ENCODE results near the gene NPSR1. TPM values are rescaled to one million over a fixed set of nuclear protein-coding genes. Genes with fewer than 3 reads are reported as not detected.

The NPSR1 gene
- total RNA-seq, 1 donor from 2014 or later, result not detected

- Mint-ChIP-seq H3K9me3 (no peaks in the 10 kb centered on the region), H3K27ac (no peak overlapping the region), H3K36me3 (no peaks in the 10 kb centered on the region), H3K27me3 (no peaks in the 10 kb centered on the region), H3K4me1 (ENCODE audit: unreplicated experiment) (peaks cover 11% of the 10 kb centered on the region), H3K4me3 (no peak overlapping the region)
- no peak for DNase-seq (ENCODE audit: extremely low spot score, unreplicated experiment)
- no peak for TF ChIP-seq CTCF (conservative IDR thresholded peaks at IDR 0.05)
These were observed 92.6 kb downstream of the NPSR1 start for GRCh38 chr7:34750636-34751035.

GRCh38 chr7:34751725-34752643, 94.0 kb downstream of the NPSR1 start:
- H3K4me3 Mint-ChIP-seq, result peak overlapping the region; percentile 26
- H3K36me3 Mint-ChIP-seq, result no peaks in the 10 kb centered on the region
- H3K4me1 Mint-ChIP-seq (ENCODE audit: unreplicated experiment), result peaks cover 17% of the 10 kb centered on the region
- H3K27ac Mint-ChIP-seq, result no peak overlapping the region
- no peak for TF ChIP-seq CTCF (conservative IDR thresholded peaks at IDR 0.05)
- no peaks in the 10 kb centered on the region for H3K9me3 Mint-ChIP-seq
- H3K27me3 Mint-ChIP-seq, result no peaks in the 10 kb centered on the region
- DNase-seq (ENCODE audit: extremely low spot score, unreplicated experiment), result no peak

- Mint-ChIP-seq H3K9me3 (no peaks in the 10 kb centered on the region), H3K4me3 (no peak overlapping the region), H3K4me1 (ENCODE audit: unreplicated experiment) (peaks cover 17% of the 10 kb centered on the region), H3K36me3 (no peaks in the 10 kb centered on the region), H3K27me3 (no peaks in the 10 kb centered on the region), H3K27ac (peak overlapping the region; percentile 39)
- no peak for DNase-seq (ENCODE audit: extremely low spot score, unreplicated experiment)
- no peak for TF ChIP-seq CTCF (conservative IDR thresholded peaks at IDR 0.05)
These were observed 94.9 kb downstream of the NPSR1 start for GRCh38 chr7:34752929-34753328.

- DNase-seq (ENCODE audit: extremely low spot score, unreplicated experiment), result no peak
- no peaks in the 10 kb centered on the region for H3K9me3 Mint-ChIP-seq
- H3K4me1 Mint-ChIP-seq (ENCODE audit: unreplicated experiment), result peaks cover 21% of the 10 kb centered on the region
- no peaks in the 10 kb centered on the region for H3K27me3 Mint-ChIP-seq
- no peak overlapping the region for H3K4me3 Mint-ChIP-seq
- no peaks in the 10 kb centered on the region for H3K36me3 Mint-ChIP-seq
- no peak for TF ChIP-seq CTCF (conservative IDR thresholded peaks at IDR 0.05)
- no peak overlapping the region for H3K27ac Mint-ChIP-seq
These were observed 97.0 kb downstream of the NPSR1 start for GRCh38 chr7:34755008-34755407.

- H3K27me3 Mint-ChIP-seq, result no peaks in the 10 kb centered on the region
- H3K36me3 Mint-ChIP-seq, result no peaks in the 10 kb centered on the region
- H3K4me1 Mint-ChIP-seq (ENCODE audit: unreplicated experiment), result peaks cover 21% of the 10 kb centered on the region
- H3K4me3 Mint-ChIP-seq, result no peak overlapping the region
- no peak for TF ChIP-seq CTCF (conservative IDR thresholded peaks at IDR 0.05)
- DNase-seq (ENCODE audit: extremely low spot score, unreplicated experiment), result no peak
- H3K9me3 Mint-ChIP-seq, result no peaks in the 10 kb centered on the region
- H3K27ac Mint-ChIP-seq, result peak overlapping the region; percentile 20
These were observed 98.0 kb downstream of the NPSR1 start for GRCh38 chr7:34756025-34756437.
